RWPE2 (cell line): ENCODE results near the gene PPFIA2.

Experiments
- ATAC-seq: fragments of 200-7000 bp; cut with Tn5 transposase; 3 replicates; pipeline ENCODE4 v1.9.1; 2021; ENCODE audit warnings: low read depth
- DNase-seq: peaks from one replicate; pipeline ENCODE4 v3.0.0-alpha.2; 2020; ENCODE audit warnings: low spot score
- H3K27ac ChIP-seq: fragments of 450-650 bp; 2 replicates; pipeline ENCODE4 v1.5.1; 2017; ENCODE audit warnings: mild to moderate bottlenecking; ENCODE audit not compliant: poor library complexity, severe bottlenecking
- H3K27me3 ChIP-seq: fragments of 250-450 bp; sonication (Bioruptor Pico); 2 replicates; pipeline ENCODE4 v1.5.1; 2021; ENCODE audit warnings: mild to moderate bottlenecking, moderate library complexity; ENCODE audit not compliant: insufficient read depth, poor library complexity, severe bottlenecking
- H3K36me3 ChIP-seq: fragments of 250-450 bp; sonication (Bioruptor Pico); 2 replicates; pipeline ENCODE4 v1.5.1; 2020; ENCODE audit warnings: low read depth, mild to moderate bottlenecking, moderate library complexity
- H3K4me1 ChIP-seq: fragments of 250-450 bp; sonication (Bioruptor Pico); 2 replicates; pipeline ENCODE4 v1.5.1; 2021; ENCODE audit warnings: mild to moderate bottlenecking, moderate library complexity; ENCODE audit not compliant: insufficient read depth, poor library complexity, severe bottlenecking
- H3K4me3 ChIP-seq: fragments of 250-450 bp; sonication (Bioruptor Pico); 2 replicates; pipeline ENCODE4 v1.5.1; 2021; ENCODE audit warnings: mild to moderate bottlenecking, moderate library complexity; ENCODE audit not compliant: severe bottlenecking
- H3K9me3 ChIP-seq: fragments of 250-450 bp; sonication (Bioruptor Pico); 2 replicates; pipeline ENCODE4 v1.5.1; 2021; ENCODE audit warnings: mild to moderate bottlenecking, moderate library complexity; ENCODE audit not compliant: severe bottlenecking
- CTCF ChIP-seq: fragments of 450-650 bp; IDR thresholded peaks from one replicate; pipeline ENCODE4 v1.5.1; 2017; ENCODE audit warnings: mild to moderate bottlenecking, moderate library complexity; ENCODE audit not compliant: poor library complexity, severe bottlenecking

Gene PPFIA2

GRCh38 chr12:81517296-81517695 lies 241.9 kb downstream of the PPFIA2 start:
- H3K27me3 ChIP-seq: no peaks in the 10 kb centered on the region
- no peaks in the 10 kb centered on the region for H3K36me3 ChIP-seq
- H3K9me3 ChIP-seq: no peaks in the 10 kb centered on the region
- ATAC-seq (no peak), DNase-seq (no peak)
- H3K27ac ChIP-seq: no peak overlapping the region
- H3K4me3 ChIP-seq: no peak overlapping the region
- H3K4me1 ChIP-seq: no peaks in the 10 kb centered on the region
- no peak for TF ChIP-seq CTCF

DNA sequence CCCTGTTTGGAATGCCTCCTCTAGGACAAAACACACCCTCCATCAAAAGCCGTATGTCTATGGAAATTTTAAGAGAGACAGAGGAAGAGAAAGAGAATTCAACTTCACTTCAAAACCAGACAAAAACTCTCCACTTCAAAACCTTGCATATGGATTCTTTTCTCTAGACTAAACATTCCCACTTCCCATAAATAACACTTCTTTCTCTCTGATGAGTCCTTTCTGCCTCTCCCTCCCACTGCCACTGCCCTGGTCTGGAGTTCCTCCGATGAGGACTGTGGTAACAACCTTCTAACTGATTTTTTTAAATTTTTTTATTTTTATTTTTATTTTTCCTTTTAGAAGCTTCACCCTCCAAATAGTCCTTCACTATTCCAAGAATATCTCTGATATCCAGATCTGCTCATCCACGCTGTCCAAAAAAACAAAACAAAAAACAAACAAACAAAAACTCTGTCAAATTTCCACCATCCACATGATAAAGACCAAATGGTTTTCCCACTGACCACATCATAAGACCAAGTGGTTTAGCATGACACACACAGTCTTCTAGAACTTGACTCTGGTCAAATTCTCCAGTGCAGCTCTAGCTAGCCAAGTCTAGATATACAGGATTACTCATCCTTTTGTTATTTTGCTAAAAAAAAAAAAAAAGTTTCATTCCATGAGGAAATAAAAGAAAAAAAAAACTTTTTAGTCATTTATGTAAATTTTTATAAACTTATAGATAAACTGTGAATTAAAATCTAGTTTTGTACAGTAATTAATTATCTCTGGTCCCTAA lies 256.0 kb downstream of the PPFIA2 start:
- no peak overlapping the region for H3K4me3 ChIP-seq
- peaks cover 2% of the 10 kb centered on the region for H3K9me3 ChIP-seq
- H3K27ac ChIP-seq: no peak overlapping the region
- DNase-seq (no peak), ATAC-seq (0 out of 3 replicates have a peak, but pooled peaks have one; percentile 50)
- H3K36me3 ChIP-seq: no peaks in the 10 kb centered on the region
- TF ChIP-seq CTCF: no peak
- no peaks in the 10 kb centered on the region for H3K27me3 ChIP-seq
- no peaks in the 10 kb centered on the region for H3K4me1 ChIP-seq

DNA sequence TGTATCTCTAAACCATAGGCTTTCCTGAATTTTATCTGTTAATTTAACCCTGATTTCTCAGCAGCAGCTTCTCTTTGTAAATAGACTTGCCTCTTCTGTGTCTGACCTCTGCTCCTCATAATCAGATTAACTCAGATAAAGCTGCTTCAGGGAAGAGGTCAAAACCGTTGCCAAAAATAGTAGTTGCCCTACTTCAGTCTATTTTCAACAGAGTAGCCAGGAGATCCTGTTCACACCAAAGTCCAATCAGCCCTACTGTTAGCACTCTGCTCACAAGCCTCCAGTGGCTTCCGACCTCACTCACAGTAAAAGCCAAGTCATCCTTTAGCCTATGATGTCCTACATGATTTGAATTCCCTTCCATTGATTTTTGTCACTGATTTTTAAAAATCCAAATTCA lies 258.4 kb downstream of the PPFIA2 start:
- no peak for TF ChIP-seq CTCF
- H3K4me1 ChIP-seq: no peaks in the 10 kb centered on the region
- no peak for ATAC-seq
- peaks cover 2% of the 10 kb centered on the region for H3K9me3 ChIP-seq
- H3K27me3 ChIP-seq: no peaks in the 10 kb centered on the region
- no peak for DNase-seq
- no peaks in the 10 kb centered on the region for H3K36me3 ChIP-seq
- H3K4me3 ChIP-seq: no peak overlapping the region
- no peak overlapping the region for H3K27ac ChIP-seq

GRCh38 chr12:81499809-81500208 lies 259.3 kb downstream of the PPFIA2 start:
- Histone ChIP-seq H3K4me1 (no peaks in the 10 kb centered on the region), H3K4me3 (no peak overlapping the region), H3K36me3 (no peaks in the 10 kb centered on the region), H3K27ac (no peak overlapping the region), H3K27me3 (no peaks in the 10 kb centered on the region), H3K9me3 (peaks cover 2% of the 10 kb centered on the region)
- no peak for TF ChIP-seq CTCF
- DNase-seq: no peak
- no peak for ATAC-seq

DNA sequence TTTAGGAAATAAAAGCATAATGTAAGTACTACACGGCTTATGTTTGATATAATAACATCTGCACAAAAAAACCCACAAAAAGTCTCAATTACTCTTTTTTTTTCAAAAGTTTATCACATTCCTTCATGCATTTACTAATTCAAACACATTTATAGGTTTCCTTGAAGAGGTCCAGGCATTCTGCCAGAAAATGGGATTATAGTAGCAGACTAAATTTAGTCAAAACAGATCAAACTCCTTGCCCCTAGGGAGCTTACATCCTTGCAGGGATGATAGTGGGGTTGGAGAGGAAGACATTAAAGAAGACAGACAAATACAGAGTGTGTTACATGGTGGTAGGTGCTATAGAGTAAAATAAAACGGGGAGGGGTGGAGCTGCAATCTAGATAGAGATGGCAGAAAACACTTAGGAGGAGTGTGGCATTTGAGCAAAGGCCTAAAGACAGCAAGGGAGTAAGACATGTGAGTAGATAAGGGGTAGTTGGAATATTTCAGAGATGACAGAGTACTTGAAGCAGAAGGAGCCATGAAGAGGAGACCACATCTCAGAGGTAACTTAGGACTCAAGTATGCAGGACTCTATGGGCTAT lies 266.9 kb downstream of the PPFIA2 start:
- Histone ChIP-seq H3K9me3 (no peaks in the 10 kb centered on the region), H3K27me3 (no peaks in the 10 kb centered on the region), H3K4me3 (no peak overlapping the region), H3K4me1 (no peaks in the 10 kb centered on the region), H3K27ac (no peak overlapping the region), H3K36me3 (no peaks in the 10 kb centered on the region)
- TF ChIP-seq CTCF: no peak
- ATAC-seq (no peak), DNase-seq (no peak)
